WTC11 (cell line): ENCODE measurements around the gene ELANE.

Source experiments
- ATF6 ChIP-seq: sonication (generic); formaldehyde crosslinking; IDR thresholded peaks from 2 replicates; pipeline ENCODE4 v1.8.1; 2023; ENCODE audit warnings: mild to moderate bottlenecking, missing genetic modification reagents
- CREB1 ChIP-seq: sonication (generic); formaldehyde crosslinking; IDR thresholded peaks from 2 replicates; pipeline ENCODE4 v1.8.0; 2023; ENCODE audit warnings: mild to moderate bottlenecking, missing genetic modification reagents
- CREM ChIP-seq: sonication (generic); formaldehyde crosslinking; IDR thresholded peaks from 2 replicates; pipeline ENCODE4 v1.8.1; 2022; ENCODE audit warnings: mild to moderate bottlenecking, missing genetic modification reagents, moderate library complexity
- CTCF ChIP-seq: fragments of 200-600 bp; IDR thresholded peaks from 2 replicates; pipeline ENCODE4 v1.8.0; 2022; ENCODE audit warnings: antibody characterized with exemption
- E2F1 ChIP-seq: sonication (generic); formaldehyde crosslinking; IDR thresholded peaks from 2 replicates; pipeline ENCODE4 v1.8.0; 2022; ENCODE audit warnings: mild to moderate bottlenecking, missing genetic modification reagents
- MAX ChIP-seq: sonication (generic); formaldehyde crosslinking; IDR thresholded peaks from 2 replicates; pipeline ENCODE4 v1.8.0; 2022; ENCODE audit warnings: mild to moderate bottlenecking, missing genetic modification reagents
- MYBL2 ChIP-seq: sonication (generic); formaldehyde crosslinking; IDR thresholded peaks from 2 replicates; pipeline ENCODE4 v1.8.1; 2023; ENCODE audit warnings: mild to moderate bottlenecking, moderate library complexity, missing genetic modification reagents
- NFYB ChIP-seq: sonication (generic); formaldehyde crosslinking; conservative IDR thresholded peaks from 2 replicates; pipeline ENCODE4 v1.8.0; 2022; ENCODE audit warnings: low read depth, missing genetic modification reagents
- NR1H2 ChIP-seq: sonication (generic); formaldehyde crosslinking; IDR thresholded peaks from 2 replicates; pipeline ENCODE4 v1.9.0; 2021; ENCODE audit warnings: mild to moderate bottlenecking, moderate library complexity, missing genetic modification reagents
- NR3C1 ChIP-seq: sonication (generic); formaldehyde crosslinking; conservative IDR thresholded peaks from 2 replicates; pipeline ENCODE4 v1.8.1; 2023; ENCODE audit warnings: low read depth, mild to moderate bottlenecking, missing genetic modification reagents
- SP1 ChIP-seq: sonication (generic); formaldehyde crosslinking; conservative IDR thresholded peaks from 2 replicates; pipeline ENCODE4 v1.8.1; 2022; ENCODE audit warnings: missing genetic modification reagents
- USF1 ChIP-seq: sonication (generic); formaldehyde crosslinking; IDR thresholded peaks from 2 replicates; pipeline ENCODE4 v1.8.0; 2022; ENCODE audit warnings: mild to moderate bottlenecking, missing genetic modification reagents
- ZNF121 ChIP-seq: sonication (generic); formaldehyde crosslinking; IDR thresholded peaks from 2 replicates; pipeline ENCODE4 v1.8.0; 2023; ENCODE audit warnings: missing genetic modification reagents
- ZNF281 ChIP-seq: sonication (generic); formaldehyde crosslinking; IDR thresholded peaks from 2 replicates; pipeline ENCODE4 v1.8.0; 2023; ENCODE audit warnings: mild to moderate bottlenecking, missing genetic modification reagents

- no peak for TF ChIP-seq CTCF
- no peak for TF ChIP-seq NFYB (CRISPR knock-in tag)
- no peak for TF ChIP-seq MYBL2 (CRISPR knock-in tag)
- TF ChIP-seq ATF6 (CRISPR knock-in tag), result no peak
- no peak for TF ChIP-seq ZNF121
- no peak for TF ChIP-seq SP1
- no peak for TF ChIP-seq CREB1 (CRISPR knock-in tag)
- TF ChIP-seq NR1H2 (CRISPR knock-in tag), result no peak
- TF ChIP-seq E2F1 (CRISPR knock-in tag), result no peak
- TF ChIP-seq ZNF281, result no peak
- no peak for TF ChIP-seq NR3C1 (CRISPR knock-in tag)
- TF ChIP-seq USF1 (CRISPR knock-in tag), result no peak
- TF ChIP-seq MAX (CRISPR knock-in tag), result no peak
- no peak for TF ChIP-seq CREM (CRISPR knock-in tag)
These were observed 21.5 kb downstream of the ELANE start for GRCh38 chr19:873561-874041.
